Ascending aorta (tissue), 2 donors: ENCODE results near the gene CNRIP1. TPM values are rescaled to one million over a fixed set of nuclear protein-coding genes. Genes with fewer than 3 reads are reported as not detected.

Experiments
- DNase-seq, 2 donors: peaks; one replicate each; pipeline ENCODE4 v3.0.0-alpha.2; 2019; ENCODE audit warnings: low spot score in 2 of 2
- H3K27ac ChIP-seq, 2 donors: fragments of 200-600 bp; sonication (generic); one replicate each; pipeline ENCODE4 v1.5.1; 2016 to 2017; ENCODE audit warnings: mild to moderate bottlenecking in 1 of 2
- H3K27me3 ChIP-seq: fragments of 200-600 bp; sonication (generic); one replicate; pipeline ENCODE4 v1.5.1; 2017
- H3K36me3 ChIP-seq, 2 donors: fragments of 200-600 bp; sonication (generic); one replicate each; pipeline ENCODE4 v1.5.1; 2016
- H3K4me1 ChIP-seq, 2 donors: fragments of 200-600 bp; sonication (generic); one replicate each; pipeline ENCODE4 v1.5.1; 2016 to 2017; ENCODE audit warnings: mild to moderate bottlenecking in 1 of 2
- H3K4me3 ChIP-seq, 2 donors: fragments of 200-600 bp; sonication (generic); one replicate each; pipeline ENCODE4 v1.5.1; 2016 to 2017; ENCODE audit warnings: mild to moderate bottlenecking in 1 of 2
- H3K9me3 ChIP-seq, 2 donors: fragments of 200-600 bp; sonication (generic); one replicate each; pipeline ENCODE4 v1.5.1; 2016
- intact Hi-C: fragments of 100-400 bp; cut with DNase I; formaldehyde crosslinking; loops from one replicate; pipeline ENCODE4 v1.15.1; 2023
- total RNA-seq: library from RNA; depleted of rRNA; stranded (reverse); fragments of >200 nt; gene quantifications from one replicate; pipeline ENCODE4 v1.1.0, GENCODE V29; 2016
- TF ChIP-seq, protein P1 (sequence below), 3 experiments: fragments of 200-600 bp in 2 of 3; fragments of 450-650 bp in 1 of 3; sonication (generic) in 2 of 3; IDR thresholded peaks; one replicate each; pipeline ENCODE4 v1.5.1; 2016 to 2019; ENCODE audit warnings: antibody characterized with exemption in 3 of 3, mild to moderate bottlenecking in 1 of 3, moderate library complexity in 1 of 3

CNRIP1 gene, protein sequence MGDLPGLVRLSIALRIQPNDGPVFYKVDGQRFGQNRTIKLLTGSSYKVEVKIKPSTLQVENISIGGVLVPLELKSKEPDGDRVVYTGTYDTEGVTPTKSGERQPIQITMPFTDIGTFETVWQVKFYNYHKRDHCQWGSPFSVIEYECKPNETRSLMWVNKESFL
- 37.7 TPM for total RNA-seq

DNA sequence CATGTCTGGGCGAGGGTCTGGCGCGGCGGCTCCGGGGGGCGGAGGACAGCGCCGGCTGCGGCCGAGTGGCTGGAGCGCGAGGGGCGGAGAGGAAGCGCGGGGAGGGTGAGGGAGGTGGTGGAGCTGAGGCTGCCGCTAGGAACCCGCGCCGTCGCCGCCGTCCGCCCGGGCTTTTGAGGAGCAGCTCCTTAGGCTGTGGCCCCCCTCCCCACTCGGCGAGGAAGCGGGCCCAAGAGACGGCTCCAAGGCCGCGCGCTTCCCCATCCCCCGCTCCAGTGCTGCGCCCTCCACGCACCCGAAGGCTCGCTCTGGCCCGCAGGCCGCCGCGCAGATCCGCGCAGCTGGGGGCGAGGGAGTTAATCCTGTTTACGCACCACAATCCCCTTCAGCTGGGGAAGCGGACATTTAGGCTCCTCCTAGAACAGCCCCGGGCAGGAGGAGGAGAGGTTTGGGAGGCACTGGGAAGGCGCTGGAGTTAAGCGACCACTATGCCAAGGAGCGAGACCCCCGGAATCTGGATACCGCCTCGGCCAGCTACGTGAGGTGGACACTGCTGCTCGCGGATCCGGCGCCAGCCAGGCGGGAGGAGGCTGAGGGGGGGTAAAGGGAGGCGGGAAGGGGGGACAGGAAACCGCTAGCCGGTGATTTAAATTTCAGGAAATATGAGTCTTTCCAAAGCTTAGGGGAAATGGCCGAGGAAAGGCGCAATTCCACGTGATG lies at the start of gene CNRIP1:
Gene CNRIP1 (minus strand): TSS at position 552 of the 720 bp plus-strand sequence. CDS start 549 bp downstream, at position 3.
- H3K4me3 ChIP-seq = peak within 1 kb of the TSS; percentile 68 to 90
- intact Hi-C loops = loop anchor here (2.0 to 5.0 kb wide), 2 partner anchors 69 to 118 kb away; no protein-coding TSS in a partner anchor
- TF ChIP-seq, protein P1, sequence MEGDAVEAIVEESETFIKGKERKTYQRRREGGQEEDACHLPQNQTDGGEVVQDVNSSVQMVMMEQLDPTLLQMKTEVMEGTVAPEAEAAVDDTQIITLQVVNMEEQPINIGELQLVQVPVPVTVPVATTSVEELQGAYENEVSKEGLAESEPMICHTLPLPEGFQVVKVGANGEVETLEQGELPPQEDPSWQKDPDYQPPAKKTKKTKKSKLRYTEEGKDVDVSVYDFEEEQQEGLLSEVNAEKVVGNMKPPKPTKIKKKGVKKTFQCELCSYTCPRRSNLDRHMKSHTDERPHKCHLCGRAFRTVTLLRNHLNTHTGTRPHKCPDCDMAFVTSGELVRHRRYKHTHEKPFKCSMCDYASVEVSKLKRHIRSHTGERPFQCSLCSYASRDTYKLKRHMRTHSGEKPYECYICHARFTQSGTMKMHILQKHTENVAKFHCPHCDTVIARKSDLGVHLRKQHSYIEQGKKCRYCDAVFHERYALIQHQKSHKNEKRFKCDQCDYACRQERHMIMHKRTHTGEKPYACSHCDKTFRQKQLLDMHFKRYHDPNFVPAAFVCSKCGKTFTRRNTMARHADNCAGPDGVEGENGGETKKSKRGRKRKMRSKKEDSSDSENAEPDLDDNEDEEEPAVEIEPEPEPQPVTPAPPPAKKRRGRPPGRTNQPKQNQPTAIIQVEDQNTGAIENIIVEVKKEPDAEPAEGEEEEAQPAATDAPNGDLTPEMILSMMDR (IDR thresholded peaks at IDR 0.05) = no peak
- peaks cover 0 to 12% of the 10 kb centered on the region in 2 donors for H3K36me3 ChIP-seq
- peak in 1 of 2 donors; percentile 83 for DNase-seq
- H3K27me3 ChIP-seq = no peaks in the 10 kb centered on the region
- peak within 1 kb of the TSS; percentile 94 to 95 for H3K27ac ChIP-seq
- peaks cover 0 to 7% of the 10 kb centered on the region in 2 donors for H3K4me1 ChIP-seq
- H3K9me3 ChIP-seq = no peaks in the 10 kb centered on the region

DNA sequence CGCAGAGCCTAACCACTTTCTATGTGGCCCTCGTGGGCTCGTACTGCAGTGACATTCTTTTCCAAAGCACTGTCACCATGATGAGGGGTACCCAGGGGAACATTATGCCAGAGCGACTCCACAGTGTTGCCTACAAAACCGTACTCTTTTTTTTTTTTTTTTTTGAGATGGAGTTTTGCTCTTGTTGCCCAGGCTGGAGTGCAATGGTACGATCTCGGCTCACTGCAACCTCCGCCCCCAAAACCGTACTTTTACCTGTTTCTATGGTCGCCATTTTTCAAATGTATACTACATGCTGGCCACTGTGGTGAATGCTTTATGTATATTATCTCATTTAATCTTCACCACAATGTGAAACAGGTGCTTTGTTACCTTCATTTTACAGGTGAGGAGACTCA lies 49.6 kb upstream of the CNRIP1 start:
- no peak for DNase-seq
- Histone ChIP-seq H3K36me3 (no peaks in the 10 kb centered on the region), H3K27me3 (no peaks in the 10 kb centered on the region), H3K4me3 (no peak overlapping the region), H3K4me1 (peaks cover 0 to 2% of the 10 kb centered on the region in 2 donors), H3K9me3 (no peaks in the 10 kb centered on the region), H3K27ac (no peak overlapping the region)
- TF ChIP-seq, protein P1 (IDR thresholded peaks at IDR 0.05) = no peak
- intact Hi-C loops = no loop called here

DNA sequence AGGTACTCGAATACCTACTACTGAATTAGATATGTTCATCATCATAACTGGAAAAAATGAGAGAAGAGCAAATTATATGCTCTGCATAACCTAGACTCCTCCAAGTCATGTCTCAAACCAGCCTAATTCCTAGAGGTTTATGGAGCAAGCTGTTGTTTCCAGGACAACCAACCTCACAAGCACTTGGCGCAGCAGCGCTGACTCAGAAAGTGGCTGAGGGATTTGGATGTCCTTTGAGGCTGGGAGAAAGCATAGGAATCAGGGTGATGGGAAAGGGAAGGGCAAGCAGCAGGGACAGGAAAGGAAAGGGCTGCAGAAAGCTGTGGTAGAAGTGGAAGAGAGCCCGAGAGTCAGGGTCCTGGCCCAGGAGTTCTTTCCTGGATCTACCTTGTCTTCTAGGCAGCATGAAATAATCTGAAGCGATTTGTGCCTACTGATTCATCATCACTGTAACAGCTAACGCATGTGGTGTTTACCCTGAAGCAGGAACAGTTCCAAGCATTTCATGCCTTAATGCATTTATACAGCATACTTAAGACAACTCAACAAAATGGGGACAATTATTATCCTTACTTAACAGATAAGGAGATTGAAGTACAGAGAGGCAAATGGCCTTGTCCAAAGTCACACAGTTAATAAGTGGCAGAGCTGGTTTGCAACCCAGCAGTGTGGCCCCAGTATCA lies 49.0 kb upstream of the CNRIP1 start:
- Histone ChIP-seq H3K27me3 (no peaks in the 10 kb centered on the region), H3K4me1 (peaks cover 0 to 2% of the 10 kb centered on the region in 2 donors), H3K27ac (no peak overlapping the region), H3K9me3 (no peaks in the 10 kb centered on the region), H3K36me3 (no peaks in the 10 kb centered on the region), H3K4me3 (no peak overlapping the region)
- TF ChIP-seq, protein P1 (IDR thresholded peaks at IDR 0.05) = no peak
- intact Hi-C loops = no loop called here
- no peak for DNase-seq

DNA sequence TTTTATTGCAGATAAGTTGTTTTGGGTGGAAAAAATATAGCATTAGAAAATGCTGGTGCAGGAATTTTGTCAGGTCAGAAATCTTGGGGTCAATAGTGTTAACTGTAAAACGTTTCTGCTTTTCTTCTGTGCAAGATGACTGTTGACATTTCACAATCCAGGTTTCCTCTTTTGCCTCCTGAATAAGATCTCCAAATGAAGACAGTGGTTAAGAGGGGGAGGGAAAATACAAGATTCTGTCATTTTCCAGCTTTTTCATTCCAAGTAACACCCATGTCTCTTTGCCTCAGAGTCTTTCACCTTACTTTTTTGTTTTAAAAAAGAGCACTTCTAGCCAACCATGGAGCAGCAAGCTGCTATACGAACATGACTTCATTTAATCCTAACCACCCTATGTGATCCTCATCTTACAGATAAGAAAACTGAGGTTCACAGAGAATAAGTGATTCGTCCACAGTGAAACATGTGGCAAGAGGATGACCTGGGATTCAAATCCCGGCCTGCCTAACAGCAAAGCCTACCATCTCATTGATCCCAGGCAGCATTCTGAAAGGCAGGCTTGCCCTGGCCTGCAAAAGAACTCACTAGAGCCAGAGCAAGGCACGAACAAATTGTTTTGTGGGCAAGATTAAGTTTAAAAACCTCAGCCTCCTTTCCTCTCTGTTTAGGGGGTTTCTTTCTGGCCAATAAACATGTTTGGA lies 48.4 kb upstream of the CNRIP1 start:
- peaks cover 0 to 2% of the 10 kb centered on the region in 2 donors for H3K4me1 ChIP-seq
- intact Hi-C loops = no loop called here
- H3K27me3 ChIP-seq = no peaks in the 10 kb centered on the region
- H3K36me3 ChIP-seq = no peaks in the 10 kb centered on the region
- TF ChIP-seq, protein P1 (IDR thresholded peaks at IDR 0.05) = no peak
- no peak overlapping the region for H3K4me3 ChIP-seq
- no peaks in the 10 kb centered on the region for H3K9me3 ChIP-seq
- DNase-seq = no peak
- no peak overlapping the region for H3K27ac ChIP-seq

DNA sequence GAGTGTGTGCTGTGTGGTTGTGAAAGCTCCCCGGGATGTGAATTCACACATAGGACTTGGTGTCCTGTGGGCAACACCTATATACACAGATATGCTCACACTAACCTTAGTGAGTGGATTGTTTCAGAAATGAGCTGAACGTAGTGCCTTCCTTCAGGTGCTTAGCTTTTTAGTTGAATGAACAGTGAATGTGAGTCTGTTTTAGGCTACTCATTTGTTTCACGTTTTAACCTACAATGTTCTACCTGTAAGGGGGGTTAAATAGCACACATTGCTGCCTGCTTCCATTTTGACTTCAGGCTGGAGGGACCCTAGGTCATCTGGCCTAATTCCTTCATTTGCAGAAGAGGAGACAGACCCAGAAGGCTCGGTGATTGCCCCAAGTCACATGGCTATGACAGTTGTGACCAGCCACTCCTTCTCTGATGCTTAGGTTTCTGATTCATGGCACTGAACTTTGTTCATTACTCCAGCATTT lies 46.4 kb upstream of the CNRIP1 start:
- H3K4me3 ChIP-seq = peak overlapping the region in 1 of 2 donors; percentile 49

More for the DNA sequence above, 46.4 kb upstream of the CNRIP1 start:
- H3K27me3 ChIP-seq = no peaks in the 10 kb centered on the region
- intact Hi-C loops = no loop called here
- H3K27ac ChIP-seq = peak overlapping the region in 1 of 2 donors; percentile 13
- no peaks in the 10 kb centered on the region for H3K9me3 ChIP-seq
- DNase-seq = no peak
- H3K4me1 ChIP-seq = peaks cover 0 to 2% of the 10 kb centered on the region in 2 donors
- H3K36me3 ChIP-seq = no peaks in the 10 kb centered on the region
- TF ChIP-seq, protein P1 (IDR thresholded peaks at IDR 0.05) = no peak
